DND-41 (cell line): ENCODE measurements around the gene OSBPL3.

ENCODE experiments used
- ATAC-seq: fragments of 200-7000 bp; cut with Tn5 transposase; 3 replicates; pipeline ENCODE4 v1.9.1; 2021; ENCODE audit warnings: low read depth; ENCODE audit not compliant: insufficient read depth
- DNase-seq: peaks from one replicate; pipeline ENCODE4 v3.0.0-alpha.2; 2020
- H2AFZ ChIP-seq: 2 replicates; pipeline ENCODE4 v1.6.0; 2012; ENCODE audit warnings: low read depth, low read length
- H3K27ac ChIP-seq: 2 replicates; pipeline ENCODE4 v1.5.1; 2012; ENCODE audit warnings: low read length, inconsistent platforms
- H3K27me3 ChIP-seq: fragments of 200-600 bp; sonication (generic); 2 replicates; pipeline ENCODE4 v1.6.0; 2012; ENCODE audit warnings: low read length, mild to moderate bottlenecking, inconsistent platforms; ENCODE audit not compliant: insufficient read depth, poor library complexity
- H3K36me3 ChIP-seq: 2 replicates; pipeline ENCODE4 v1.5.1; 2012; ENCODE audit warnings: low read length, inconsistent platforms; ENCODE audit not compliant: insufficient read depth
- H3K4me1 ChIP-seq: 2 replicates; pipeline ENCODE4 v1.5.1; 2012; ENCODE audit warnings: mild to moderate bottlenecking, low read length; ENCODE audit not compliant: insufficient read depth
- H3K4me2 ChIP-seq: 2 replicates; pipeline ENCODE4 v1.6.0; 2012; ENCODE audit warnings: mild to moderate bottlenecking, moderate library complexity, low read length, inconsistent platforms; ENCODE audit not compliant: insufficient read depth
- H3K4me3 ChIP-seq, 2 experiments: fragments of 200-600 bp in 1 of 2; shearing (Covaris generic) in 1 of 2; 2 replicates each; pipeline ENCODE4 v1.5.1; 2012 to 2016; ENCODE audit warnings: inconsistent platforms in 2 of 2, low read length in 2 of 2, mild to moderate bottlenecking in 2 of 2, low read depth in 1 of 2, moderate library complexity in 1 of 2
- H3K79me2 ChIP-seq: 2 replicates; pipeline ENCODE4 v1.6.0; 2012; ENCODE audit warnings: low read length, inconsistent platforms; ENCODE audit not compliant: insufficient read depth
- H3K9ac ChIP-seq: 2 replicates; pipeline ENCODE4 v1.6.0; 2012; ENCODE audit warnings: low read depth, mild to moderate bottlenecking, inconsistent platforms, low read length, moderate library complexity
- H3K9me3 ChIP-seq: 2 replicates; pipeline ENCODE4 v1.5.1; 2012; ENCODE audit warnings: low read length, moderate library complexity, mild to moderate bottlenecking, inconsistent platforms; ENCODE audit not compliant: insufficient read depth, severe bottlenecking
- H4K20me1 ChIP-seq: 2 replicates; pipeline ENCODE4 v1.6.0; 2012; ENCODE audit warnings: low read length; ENCODE audit not compliant: insufficient read depth
- EZH2 ChIP-seq: IDR thresholded peaks from 3 replicates; pipeline ENCODE4 v1.6.1; 2012; ENCODE audit warnings: borderline replicate concordance, low read depth, mild to moderate bottlenecking, moderate library complexity, low read length, inconsistent platforms; ENCODE audit not compliant: severe bottlenecking
- TF ChIP-seq, protein P1 (sequence below): IDR thresholded peaks from 2 replicates; pipeline ENCODE4 v1.5.1; 2012; ENCODE audit warnings: borderline replicate concordance, low read length, moderate library complexity, mild to moderate bottlenecking; ENCODE audit not compliant: poor library complexity, severe bottlenecking; ENCODE audit errors: extremely low read depth

OSBPL3 gene

DNA sequence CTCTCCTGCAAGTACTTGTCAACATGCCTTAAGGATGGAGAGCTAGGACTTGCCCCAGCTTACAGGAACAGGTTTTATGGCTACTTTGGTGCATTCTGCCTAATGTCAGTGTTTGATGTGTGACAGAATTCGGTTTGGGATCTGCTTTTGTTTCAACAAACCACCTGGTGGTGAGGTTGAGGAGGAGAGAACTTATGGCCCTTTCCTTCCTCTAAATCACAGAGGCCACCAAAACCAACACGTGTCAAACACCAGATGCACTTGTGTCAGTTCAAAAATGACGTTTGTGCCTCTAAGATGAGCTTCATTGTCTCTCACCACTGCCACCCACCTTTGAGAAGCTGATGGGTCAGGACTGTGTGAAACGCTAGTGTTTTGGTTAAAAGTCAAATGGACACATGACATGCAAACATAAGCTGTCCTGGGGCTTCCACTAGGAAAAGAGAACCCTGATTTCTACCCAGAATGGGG is 83.9 kb downstream of the OSBPL3 start:
- Histone ChIP-seq H2AFZ (no peak overlapping the region), H3K9me3 (no peaks in the 10 kb centered on the region), H3K79me2 (peaks cover 46% of the 10 kb centered on the region), H3K4me3 (no peak overlapping the region), H3K9ac (no peak overlapping the region), H4K20me1 (peaks cover 18% of the 10 kb centered on the region; the same call in 1 of the 2 replicates), H3K4me1 (peaks cover 9% of the 10 kb centered on the region; the same call in 1 of the 2 replicates), H3K27ac (no peak overlapping the region), H3K27me3 (no peaks in the 10 kb centered on the region), H3K36me3 (peaks cover 12% of the 10 kb centered on the region; the same call in 1 of the 2 replicates), H3K4me2 (no peak overlapping the region)
- ATAC-seq (peak; percentile 90), DNase-seq (peak; percentile 56)
- TF ChIP-seq EZH2 = no peak
- TF ChIP-seq, protein P1, sequence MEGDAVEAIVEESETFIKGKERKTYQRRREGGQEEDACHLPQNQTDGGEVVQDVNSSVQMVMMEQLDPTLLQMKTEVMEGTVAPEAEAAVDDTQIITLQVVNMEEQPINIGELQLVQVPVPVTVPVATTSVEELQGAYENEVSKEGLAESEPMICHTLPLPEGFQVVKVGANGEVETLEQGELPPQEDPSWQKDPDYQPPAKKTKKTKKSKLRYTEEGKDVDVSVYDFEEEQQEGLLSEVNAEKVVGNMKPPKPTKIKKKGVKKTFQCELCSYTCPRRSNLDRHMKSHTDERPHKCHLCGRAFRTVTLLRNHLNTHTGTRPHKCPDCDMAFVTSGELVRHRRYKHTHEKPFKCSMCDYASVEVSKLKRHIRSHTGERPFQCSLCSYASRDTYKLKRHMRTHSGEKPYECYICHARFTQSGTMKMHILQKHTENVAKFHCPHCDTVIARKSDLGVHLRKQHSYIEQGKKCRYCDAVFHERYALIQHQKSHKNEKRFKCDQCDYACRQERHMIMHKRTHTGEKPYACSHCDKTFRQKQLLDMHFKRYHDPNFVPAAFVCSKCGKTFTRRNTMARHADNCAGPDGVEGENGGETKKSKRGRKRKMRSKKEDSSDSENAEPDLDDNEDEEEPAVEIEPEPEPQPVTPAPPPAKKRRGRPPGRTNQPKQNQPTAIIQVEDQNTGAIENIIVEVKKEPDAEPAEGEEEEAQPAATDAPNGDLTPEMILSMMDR = no peak

DNA sequence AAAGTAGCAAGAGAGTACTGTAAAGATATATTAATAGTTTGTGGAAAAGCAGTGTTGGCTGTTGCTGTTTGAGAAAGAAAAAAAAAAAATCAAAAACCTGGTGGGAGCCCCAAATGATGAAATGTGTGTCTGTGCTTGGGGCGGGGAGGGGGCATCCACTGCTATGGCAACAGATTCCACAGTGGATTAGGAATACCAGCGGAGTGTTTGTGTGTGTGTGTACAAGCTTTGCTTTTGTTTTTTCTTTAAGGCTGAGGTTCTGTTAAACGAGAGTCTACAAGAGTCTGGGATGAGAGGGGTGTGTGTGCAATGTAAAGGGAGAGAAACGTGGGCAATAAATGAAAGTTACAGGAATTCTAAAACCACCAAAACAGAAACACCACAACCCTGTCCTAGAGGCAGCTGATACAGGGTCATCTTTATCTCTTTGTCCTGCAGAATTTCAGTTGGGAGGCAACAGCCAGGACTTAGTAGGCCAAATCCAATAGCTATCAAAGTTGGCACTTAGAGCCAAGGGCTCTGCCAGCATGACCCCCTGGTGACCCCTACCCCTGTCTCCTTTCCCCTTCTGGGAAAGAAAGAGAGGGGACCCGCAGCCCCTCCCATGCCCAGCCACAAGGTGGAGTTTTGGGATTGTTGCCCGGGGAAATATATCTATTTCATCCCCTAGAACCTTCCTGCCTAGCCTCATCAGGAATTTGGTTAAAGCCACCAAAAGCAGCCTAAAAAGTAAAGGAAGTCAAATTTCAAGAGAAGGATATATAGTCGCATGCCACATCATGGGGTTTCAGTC is 85.4 kb downstream of the OSBPL3 start:
- Histone ChIP-seq H3K9ac (no peak overlapping the region), H3K79me2 (peaks cover 41% of the 10 kb centered on the region), H3K4me2 (no peak overlapping the region), H2AFZ (no peak overlapping the region), H4K20me1 (peaks cover 18% of the 10 kb centered on the region; the same call in 1 of the 2 replicates), H3K36me3 (peaks cover 19% of the 10 kb centered on the region; the same call in 1 of the 2 replicates), H3K4me1 (peaks cover 9% of the 10 kb centered on the region; the same call in 1 of the 2 replicates), H3K4me3 (no peak overlapping the region), H3K27ac (no peak overlapping the region), H3K9me3 (no peaks in the 10 kb centered on the region), H3K27me3 (no peaks in the 10 kb centered on the region)
- ATAC-seq (no peak), DNase-seq (no peak)
- TF ChIP-seq EZH2 = no peak
- TF ChIP-seq, protein P1 = peak; percentile 36

DNA sequence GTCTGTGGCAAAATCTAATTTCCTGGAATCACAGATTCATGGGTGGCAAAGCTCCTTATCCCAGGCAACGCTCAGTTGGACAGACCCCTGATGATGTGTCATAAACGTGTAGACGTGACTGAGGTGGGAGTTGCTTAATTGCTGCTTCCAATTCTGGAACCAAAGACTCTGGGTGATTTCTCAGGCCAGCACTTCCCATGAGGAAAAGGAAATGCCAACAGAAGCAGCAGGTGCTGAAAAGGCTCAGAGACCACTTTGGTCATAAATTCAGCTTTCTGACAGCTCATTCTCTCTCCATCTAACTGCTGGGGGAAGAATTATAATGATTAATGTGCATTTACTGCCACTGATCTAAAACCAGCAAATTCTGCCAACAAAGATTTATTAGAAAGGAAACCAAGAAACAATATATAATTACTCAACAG is 88.7 kb downstream of the OSBPL3 start:
- no peak overlapping the region for H3K4me2 ChIP-seq
- ATAC-seq = no peak
- no peaks in the 10 kb centered on the region for H3K9me3 ChIP-seq
- H3K4me1 ChIP-seq = 0 out of 2 replicates have a peak, but pooled peaks cover 3% of the 10 kb centered on the region
- H2AFZ ChIP-seq = no peak overlapping the region
- H4K20me1 ChIP-seq = peaks cover 15% of the 10 kb centered on the region; the same call in 1 of the 2 replicates
- no peak for TF ChIP-seq EZH2
- TF ChIP-seq, protein P1 = no peak
- no peak overlapping the region for H3K4me3 ChIP-seq
- peaks cover 31% of the 10 kb centered on the region for H3K79me2 ChIP-seq
- H3K27ac ChIP-seq = no peak overlapping the region
- H3K27me3 ChIP-seq = no peaks in the 10 kb centered on the region
- peaks cover 20% of the 10 kb centered on the region; the same call in 1 of the 2 replicates for H3K36me3 ChIP-seq
- no peak for DNase-seq
- H3K9ac ChIP-seq = no peak overlapping the region
